IPS-18c (cell line): ENCODE results near the gene GALNT13.

Source experiments
- H3K4me3 ChIP-seq: 2 replicates; pipeline ENCODE4 v1.7.0; 2013; ENCODE audit warnings: low read depth, mild to moderate bottlenecking, low read length, moderate library complexity; ENCODE audit not compliant: insufficient read depth
- H3K9me3 ChIP-seq: one replicate; pipeline ENCODE4 v1.6.1; 2013; ENCODE audit warnings: mild to moderate bottlenecking, low read length, moderate library complexity; ENCODE audit not compliant: control insufficient read depth, insufficient read depth

Gene GALNT13

DNA sequence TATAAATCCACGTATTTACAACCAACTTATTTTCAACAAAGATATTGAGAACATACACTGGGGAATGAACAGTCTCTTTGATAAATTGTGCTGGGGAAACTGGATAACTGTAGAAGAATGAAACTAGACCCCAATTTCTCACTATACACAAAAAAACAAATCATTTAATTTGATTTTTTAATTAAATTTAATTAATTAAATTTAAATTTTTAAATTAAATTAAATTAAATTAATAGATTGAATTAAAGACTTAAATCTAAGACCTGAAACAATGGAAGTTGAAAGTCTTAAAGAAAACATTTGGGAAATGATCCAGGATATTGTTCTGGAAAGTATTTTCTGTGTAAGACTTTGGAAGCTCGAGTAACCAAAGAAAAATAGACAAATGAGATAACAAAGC, 301.4 kb downstream of the GALNT13 start:
- H3K9me3 ChIP-seq = no peaks in the 10 kb centered on the region
- H3K4me3 ChIP-seq = no peak overlapping the region

DNA sequence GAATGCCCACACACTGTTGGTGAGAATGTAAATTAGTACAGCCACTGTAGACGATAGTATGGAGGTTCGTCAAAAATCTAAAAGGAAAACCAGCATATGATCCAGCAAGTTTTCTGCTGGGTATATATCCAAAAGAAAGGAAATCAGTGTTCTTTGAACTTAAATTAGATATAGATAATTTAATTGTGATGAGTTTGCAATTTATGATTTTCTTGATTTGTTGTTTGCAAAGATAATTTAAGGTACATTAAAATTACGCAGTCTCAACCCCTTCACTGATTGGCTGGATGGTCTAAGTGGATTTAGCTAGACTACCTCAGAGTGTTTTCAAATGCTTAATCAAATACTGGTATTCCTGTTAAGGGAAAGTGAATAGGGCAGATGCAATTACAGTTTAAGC, 302.2 kb downstream of the GALNT13 start:
- H3K9me3 ChIP-seq = no peaks in the 10 kb centered on the region
- H3K4me3 ChIP-seq = no peak overlapping the region

DNA sequence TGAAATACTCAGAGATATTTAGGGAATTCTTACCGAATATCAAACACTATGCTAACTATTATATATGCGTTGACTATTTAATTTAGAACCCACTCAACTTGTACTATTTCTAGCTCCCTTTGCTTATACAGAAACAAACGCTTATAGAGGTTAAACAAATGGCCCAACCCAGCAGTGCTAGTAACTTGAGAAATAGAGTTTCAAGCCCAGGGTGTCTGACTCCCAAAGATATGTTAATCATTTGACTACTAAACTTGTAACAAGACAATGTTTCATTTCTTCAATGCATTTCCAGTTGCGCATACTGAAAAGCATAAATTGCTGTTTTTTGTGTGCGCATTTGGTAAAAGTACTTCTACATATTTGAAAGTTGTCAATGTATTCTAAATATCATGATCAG, 310.3 kb downstream of the GALNT13 start:
- Histone ChIP-seq H3K9me3 (no peaks in the 10 kb centered on the region), H3K4me3 (no peak overlapping the region)

DNA sequence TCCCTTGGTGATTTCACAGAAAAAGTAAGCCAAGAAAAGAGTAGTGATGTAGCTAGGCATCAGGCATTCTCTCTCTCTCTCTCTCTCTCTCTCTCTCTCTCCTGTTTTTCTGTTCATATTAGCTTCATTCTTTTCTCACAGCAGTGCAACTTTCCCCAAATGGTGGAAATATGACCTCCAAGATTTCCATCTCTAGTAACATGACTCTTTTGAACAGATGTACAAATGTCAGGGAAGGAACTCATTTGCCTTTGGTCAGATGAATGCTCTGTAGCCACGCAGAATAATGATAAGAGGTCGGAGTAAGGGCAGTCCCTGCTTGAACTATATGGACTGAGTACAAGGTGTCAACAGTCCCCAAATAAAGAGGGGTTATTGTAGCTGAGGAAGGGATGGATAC, 316.2 kb downstream of the GALNT13 start:
- no peaks in the 10 kb centered on the region for H3K9me3 ChIP-seq
- no peak overlapping the region for H3K4me3 ChIP-seq

GRCh38 chr2:154189953-154190352, 318.2 kb downstream of the GALNT13 start:
- Histone ChIP-seq H3K4me3 (no peak overlapping the region), H3K9me3 (no peaks in the 10 kb centered on the region)

GRCh38 chr2:154193246-154193645, 321.5 kb downstream of the GALNT13 start:
- no peak overlapping the region for H3K4me3 ChIP-seq
- no peaks in the 10 kb centered on the region for H3K9me3 ChIP-seq

DNA sequence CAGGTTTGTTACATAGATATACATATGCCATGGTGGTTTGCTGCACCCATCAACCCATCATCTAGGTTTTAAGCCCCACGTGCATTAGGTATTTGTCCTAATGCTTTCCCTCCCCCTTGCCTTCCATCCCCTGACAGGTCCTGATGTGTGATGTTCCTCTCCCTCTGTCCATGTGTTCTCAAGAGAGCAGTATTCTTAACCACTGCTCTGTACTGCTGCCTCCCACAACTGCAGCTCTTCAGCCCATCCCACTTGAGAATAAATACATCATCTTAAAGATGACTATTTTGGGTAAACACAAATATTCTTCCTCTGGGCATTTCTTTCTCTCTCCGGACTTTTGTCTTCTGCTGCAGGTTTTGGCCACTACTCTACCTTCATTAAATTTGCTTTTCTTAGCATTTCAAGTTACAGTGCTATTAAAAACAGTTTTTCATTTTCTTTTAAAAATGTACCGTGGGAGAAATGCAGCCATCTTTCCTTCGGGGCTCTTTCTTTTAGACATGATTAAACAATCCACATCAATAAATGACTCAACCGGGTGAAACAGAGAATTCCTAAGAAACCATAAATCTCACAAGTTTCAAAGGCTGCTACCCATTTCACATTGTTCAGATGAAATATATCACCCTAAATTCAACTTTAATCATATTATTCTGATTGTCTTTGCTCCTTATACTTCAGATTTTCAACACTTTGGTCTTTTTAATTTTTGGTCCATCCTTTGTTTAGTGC, 323.4 kb downstream of the GALNT13 start:
- H3K4me3 ChIP-seq = no peak overlapping the region
- no peaks in the 10 kb centered on the region for H3K9me3 ChIP-seq

DNA sequence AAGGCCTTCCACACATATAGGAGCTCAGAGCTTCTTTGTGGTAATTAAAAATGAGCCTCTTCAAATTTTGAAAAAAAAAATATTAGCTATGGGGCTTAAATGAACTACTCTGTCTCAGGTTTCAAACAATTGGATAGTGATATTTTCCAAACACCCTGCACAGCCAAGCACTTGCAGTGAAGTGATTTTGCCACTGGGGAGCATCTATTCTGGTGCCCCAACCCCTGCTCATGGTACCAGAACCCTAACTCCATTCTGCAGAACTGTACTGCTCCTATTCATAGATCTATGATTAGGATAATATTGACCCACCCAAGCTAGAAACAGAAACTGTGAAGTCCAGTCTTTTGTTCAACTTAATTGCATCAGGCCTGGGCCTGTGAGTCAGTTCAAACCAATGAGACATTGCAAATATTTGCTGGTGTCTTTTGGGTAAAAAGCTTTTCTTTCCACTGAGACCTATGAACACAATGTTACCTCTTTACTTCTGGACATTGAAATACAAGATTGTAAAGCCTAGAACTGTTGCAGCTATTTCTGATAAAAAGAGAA, 324.0 kb downstream of the GALNT13 start:
- H3K9me3 ChIP-seq = no peaks in the 10 kb centered on the region
- H3K4me3 ChIP-seq = no peak overlapping the region

GRCh38 chr2:154198866-154199265, 327.1 kb downstream of the GALNT13 start:
- Histone ChIP-seq H3K4me3 (no peak overlapping the region), H3K9me3 (no peaks in the 10 kb centered on the region)

- no peaks in the 10 kb centered on the region for H3K9me3 ChIP-seq
- H3K4me3 ChIP-seq = no peak overlapping the region
Measured at GRCh38 chr2:154203206-154203605, 331.5 kb downstream of the GALNT13 start.

DNA sequence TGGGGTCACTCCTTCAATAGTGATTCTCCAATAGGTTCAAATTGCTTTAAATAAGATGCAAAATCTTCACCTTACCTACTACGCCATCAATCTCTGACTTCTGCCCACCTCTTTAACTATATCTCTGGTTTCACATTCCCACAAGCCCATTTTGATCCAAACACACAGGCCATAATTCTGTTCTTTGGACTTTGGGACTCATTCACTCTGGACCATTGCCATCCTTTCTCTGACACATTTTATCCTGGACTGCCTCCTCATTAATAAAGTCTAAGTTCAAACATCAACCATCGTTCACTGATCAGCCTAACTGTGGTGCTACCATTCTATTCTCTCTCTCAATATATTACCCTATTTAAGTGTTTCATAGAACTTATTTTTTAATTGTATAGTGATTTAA, 332.2 kb downstream of the GALNT13 start:
- H3K4me3 ChIP-seq = no peak overlapping the region
- H3K9me3 ChIP-seq = no peaks in the 10 kb centered on the region

DNA sequence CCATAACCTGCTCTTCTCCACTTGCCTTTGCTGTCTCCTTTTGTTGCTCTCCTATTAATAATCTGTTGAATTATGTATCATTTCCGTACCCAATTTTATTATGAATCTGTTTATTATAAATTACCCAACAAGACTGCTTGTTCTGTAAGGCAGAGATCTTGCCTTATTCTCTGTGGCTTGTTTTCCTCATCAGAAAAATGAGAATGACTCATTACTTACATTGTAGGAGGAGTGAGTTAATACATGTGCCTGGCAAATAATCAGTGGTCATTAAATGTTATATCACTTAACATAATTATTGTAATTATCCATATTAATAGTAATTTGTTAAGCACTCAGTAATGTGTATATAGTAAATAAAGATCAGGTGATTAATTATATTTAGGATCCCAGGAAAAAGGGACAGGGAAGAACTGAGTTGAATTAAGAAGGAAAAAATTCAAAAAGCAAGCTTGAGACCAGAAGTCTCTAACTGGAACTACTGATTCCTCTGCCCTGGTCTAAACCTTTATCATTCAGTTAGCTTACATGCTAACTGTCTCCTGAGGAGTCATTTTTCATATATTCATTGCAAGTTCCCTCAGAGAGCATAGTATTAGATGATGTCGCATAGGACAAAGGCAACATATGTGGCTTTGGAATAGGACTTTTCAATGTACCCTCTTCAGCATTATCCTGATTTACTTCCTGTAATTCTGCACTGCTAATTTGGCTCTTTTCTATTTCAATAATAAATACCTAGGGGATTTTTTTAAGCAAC, 335.7 kb downstream of the GALNT13 start:
- H3K4me3 ChIP-seq = no peak overlapping the region
- H3K9me3 ChIP-seq = no peaks in the 10 kb centered on the region

- Histone ChIP-seq H3K9me3 (no peaks in the 10 kb centered on the region), H3K4me3 (no peak overlapping the region)
Measured at GRCh38 chr2:154223726-154224125, 352.0 kb downstream of the GALNT13 start.

DNA sequence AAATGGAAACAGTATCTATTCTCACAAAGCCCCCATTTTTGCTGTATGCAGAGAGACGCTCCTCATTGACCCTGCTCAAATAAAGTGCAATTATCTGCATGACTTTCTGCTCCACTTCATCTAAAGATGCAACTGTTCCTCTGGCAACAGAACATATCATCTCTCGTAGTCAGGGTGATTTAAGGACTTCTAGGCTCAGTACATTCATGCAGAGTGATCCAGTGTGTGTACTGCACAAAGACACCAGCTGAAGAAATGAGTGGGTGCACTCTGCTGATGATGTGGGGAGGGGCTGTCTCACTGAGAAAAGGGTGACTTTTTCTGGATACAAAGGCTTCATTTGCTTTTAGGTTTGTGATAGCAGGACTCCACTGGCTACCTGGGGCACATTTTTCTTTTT, 355.2 kb downstream of the GALNT13 start:
- Histone ChIP-seq H3K4me3 (no peak overlapping the region), H3K9me3 (no peaks in the 10 kb centered on the region)

GRCh38 chr2:154228566-154229280, 357.0 kb downstream of the GALNT13 start:
- H3K4me3 ChIP-seq = no peak overlapping the region
- H3K9me3 ChIP-seq = no peaks in the 10 kb centered on the region

DNA sequence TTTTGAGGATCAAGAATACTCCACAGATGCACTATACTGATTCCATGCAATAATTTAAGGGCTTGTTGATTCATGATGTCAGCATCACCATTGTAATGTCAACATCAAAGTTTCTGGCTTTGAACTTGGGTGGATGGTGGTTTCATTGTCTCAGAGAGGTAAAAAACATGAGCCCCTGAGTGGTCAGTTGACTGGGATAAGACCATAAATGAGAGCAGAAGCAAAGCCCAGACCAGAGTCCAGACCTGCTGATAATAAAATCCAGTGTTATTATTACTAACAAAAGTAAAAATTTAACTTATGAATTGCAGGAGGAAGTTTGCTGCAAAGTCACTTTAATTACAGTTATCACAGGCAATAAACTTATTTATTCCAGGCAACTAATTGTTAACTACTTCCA, 358.2 kb downstream of the GALNT13 start:
- Histone ChIP-seq H3K4me3 (no peak overlapping the region), H3K9me3 (no peaks in the 10 kb centered on the region)

DNA sequence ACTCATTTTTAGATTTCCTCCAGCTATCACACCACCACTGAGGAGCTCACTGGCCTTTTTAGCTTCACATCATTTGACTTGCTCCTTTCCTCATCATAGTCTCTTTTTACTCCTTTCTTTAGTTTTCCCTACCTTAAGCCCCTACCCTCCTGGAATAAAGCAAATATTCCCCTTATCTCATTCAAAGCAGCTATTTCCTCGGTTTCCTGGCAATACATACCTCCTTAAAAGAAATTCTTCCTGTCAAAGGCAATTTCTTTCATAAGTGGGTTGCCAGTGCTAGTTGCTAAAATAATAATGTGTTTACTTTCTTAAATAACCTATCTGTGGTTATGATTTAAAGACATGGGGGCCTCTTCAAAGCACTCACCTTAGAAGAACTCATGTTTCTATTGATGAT, 359.3 kb downstream of the GALNT13 start:
- no peaks in the 10 kb centered on the region for H3K9me3 ChIP-seq
- H3K4me3 ChIP-seq = no peak overlapping the region

GRCh38 chr2:154233231-154233630, 361.5 kb downstream of the GALNT13 start:
- Histone ChIP-seq H3K9me3 (no peaks in the 10 kb centered on the region), H3K4me3 (no peak overlapping the region)
